ENCODE data around the gene LAMA5. TPM values are rescaled to one million over a fixed set of nuclear protein-coding genes. Genes with fewer than 3 reads are reported as not detected.

The LAMA5 gene
- total and polyA plus RNA-seq, 2 of the 8 experiments (the other 6 are each of a cell fraction or from before 2014, with no cell fraction given): 34.4 to 225 TPM

- 92% methylated on average over 23 of the region's 25 CpGs; no CpG with 5 or more reads in 1 of the 2 experiments for WGBS, 2 experiments (ENCODE audit: extremely low coverage in 1 of 2, insufficient coverage in 1 of 2, insufficient read length in 1 of 2, insufficient replicate concordance in 2 of 2, low coverage in 1 of 2, low lambda C conversion rate in 2 of 2, missing lambda C conversion rate in 1 of 2)
- H4K5ac ChIP-seq (ENCODE audit: insufficient read length, low read depth, low read length): no peak overlapping the region
- no peak for TF ChIP-seq SIN3A (conservative IDR thresholded peaks at IDR 0.05 in 1 of 2, IDR thresholded peaks at IDR 0.05 in 1 of 2; ENCODE audit: low read depth in 1 of 2, low read length in 2 of 2)
- TF ChIP-seq SIRT6 (IDR thresholded peaks at IDR 0.05; ENCODE audit: low read length): no peak
- TF ChIP-seq ZNF274 (IDR thresholded peaks at IDR 0.05; ENCODE audit: borderline replicate concordance, extremely low read depth, low read length): no peak
- TF ChIP-seq SAP30 (IDR thresholded peaks at IDR 0.05; ENCODE audit: insufficient read depth, insufficient replicate concordance, low read length): no peak
- no peak for TF ChIP-seq CTBP2 (IDR thresholded peaks at IDR 0.05; ENCODE audit: borderline replicate concordance, insufficient read depth, insufficient read length, low read length)
- no peak for TF ChIP-seq SIX5 (IDR thresholded peaks at IDR 0.05; ENCODE audit: low read depth, low read length)
- TF ChIP-seq BACH1 (IDR thresholded peaks at IDR 0.05; ENCODE audit: low read length): no peak
- TF ChIP-seq NANOG (IDR thresholded peaks at IDR 0.05; ENCODE audit: insufficient read depth, low read depth, low read length, poor library complexity, severe bottlenecking): no peak
- TF ChIP-seq POLR2A (IDR thresholded peaks at IDR 0.05; ENCODE audit: control extremely low read depth in 1 of 2, low read depth in 2 of 2, low read length in 2 of 2): no peak
- TF ChIP-seq, protein P1, sequence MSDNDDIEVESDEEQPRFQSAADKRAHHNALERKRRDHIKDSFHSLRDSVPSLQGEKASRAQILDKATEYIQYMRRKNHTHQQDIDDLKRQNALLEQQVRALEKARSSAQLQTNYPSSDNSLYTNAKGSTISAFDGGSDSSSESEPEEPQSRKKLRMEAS (IDR thresholded peaks at IDR 0.05): no peak
- TF ChIP-seq TEAD4 (IDR thresholded peaks at IDR 0.05; ENCODE audit: low read depth, low read length): no peak
- TF ChIP-seq BRCA1 (IDR thresholded peaks at IDR 0.05; ENCODE audit: low read depth, low read length): no peak
Measured at GRCh38 chr20:62323980-62324906, 42.9 kb downstream of the LAMA5 start.

More at GRCh38 chr20:62323980-62324906, 42.9 kb downstream of the LAMA5 start:
- Histone ChIP-seq H3K36me3 (ENCODE audit: control insufficient read depth in 2 of 4, insufficient read depth in 4 of 4, low read length in 3 of 4) (peaks cover 43 to 88% (median 67%) of the 10 kb centered on the region in 4 experiments), H3K23ac (ENCODE audit: insufficient read length) (no peak overlapping the region), H3K27ac (ENCODE audit: low read depth, low read length) (no peak overlapping the region), H3K18ac (ENCODE audit: extremely low read depth, low read length) (no peak overlapping the region), H3K9me3 (ENCODE audit: insufficient read depth in 2 of 2, low read depth in 1 of 2, low read length in 1 of 2) (peaks cover 0 to 10% of the 10 kb centered on the region in 2 experiments; a peak in 1 of 4 replicates), H2BK15ac (ENCODE audit: low read length) (no peak overlapping the region), H3K4me3 (ENCODE audit: extremely low read depth in 1 of 4, insufficient read depth in 2 of 4, low read depth in 3 of 4, low read length in 4 of 4) (no peak overlapping the region), H2AFZ (ENCODE audit: low read length) (no peak overlapping the region), H3K9ac (replicated peaks in 1 of 4; ENCODE audit: extremely low read depth in 1 of 4, low read depth in 3 of 4, low read length in 3 of 4) (no peak overlapping the region), H3K4me2 (ENCODE audit: insufficient read depth in 1 of 2, low read depth in 2 of 2, low read length in 2 of 2) (no peak overlapping the region), H2BK120ac (replicated peaks; ENCODE audit: low read depth, low read length) (no peak overlapping the region), H4K20me1 (replicated peaks in 1 of 2; ENCODE audit: control insufficient read depth in 1 of 2, insufficient read depth in 2 of 2, low read length in 2 of 2) (peaks cover 0 to 9% of the 10 kb centered on the region in 2 experiments), H3K23me2 (ENCODE audit: low read depth, low read length) (no peaks in the 10 kb centered on the region), H2BK5ac (ENCODE audit: low read depth, low read length) (no peak overlapping the region), H4K8ac (ENCODE audit: extremely low read depth, insufficient read depth, low read length) (no peak overlapping the region), H3K27me3 (replicated peaks in 1 of 4; ENCODE audit: control insufficient read depth in 3 of 4, extremely low read depth in 1 of 4, insufficient read depth in 3 of 4, low read length in 3 of 4) (no peaks in the 10 kb centered on the region), H3K79me2 (ENCODE audit: control insufficient read depth in 1 of 2, insufficient read depth in 2 of 2, low read length in 2 of 2) (no peaks in the 10 kb centered on the region), H2BK20ac (ENCODE audit: low read length) (no peak overlapping the region), H2BK12ac (ENCODE audit: low read depth, low read length) (no peak overlapping the region), H4K91ac (replicated peaks; ENCODE audit: insufficient read length, low read length) (no peak overlapping the region), H3K56ac (replicated peaks; ENCODE audit: insufficient read length, low read depth, low read length) (no peak overlapping the region), H3K4me1 (replicated peaks in 1 of 4; ENCODE audit: control insufficient read depth in 3 of 4, insufficient read depth in 4 of 4, low read length in 3 of 4) (no peaks in the 10 kb centered on the region), H2AK5ac (ENCODE audit: low read depth, low read length) (no peak overlapping the region), H3K4ac (replicated peaks; ENCODE audit: insufficient read length, low read depth, low read length) (no peak overlapping the region), H3K14ac (ENCODE audit: insufficient read length) (no peak overlapping the region), H3K79me1 (ENCODE audit: low read depth, low read length) (no peaks in the 10 kb centered on the region)
- ChIA-PET CTCF (ENCODE audit: partially characterized antibody) (interaction anchor here (1.0 to 1.9 kb wide), 4 partner anchors 19 to 59 kb away, joined by 3 to 5 read pairs (median 3); no protein-coding TSS in a partner anchor), POLR2A (ENCODE audit: partially characterized antibody) (interaction anchor here (0.6 to 13.3 kb wide), 11 partner anchors 7 to 65 kb away, joined by 3 to 151 read pairs (median 5); partner anchors contain the start of gene ADRM1)
- DNase-seq (ENCODE audit: low read depth in 1 of 2, low spot score in 2 of 2) (no peak), FAIRE-seq (no peak)

Data from H1 (cell line).